SW480 (cell line): ENCODE data around the gene FAM153A.
"Not testable (repeated sequence)": the region's sequence is repeated elsewhere in the genome, so short reads cannot be mapped to it uniquely, and the experiment has no call there.

Experiments used
- DNase-seq: peaks from one replicate; pipeline ENCODE4 v3.0.0-alpha.2; 2016; ENCODE audit warnings: low spot score

FAM153A gene

DNA sequence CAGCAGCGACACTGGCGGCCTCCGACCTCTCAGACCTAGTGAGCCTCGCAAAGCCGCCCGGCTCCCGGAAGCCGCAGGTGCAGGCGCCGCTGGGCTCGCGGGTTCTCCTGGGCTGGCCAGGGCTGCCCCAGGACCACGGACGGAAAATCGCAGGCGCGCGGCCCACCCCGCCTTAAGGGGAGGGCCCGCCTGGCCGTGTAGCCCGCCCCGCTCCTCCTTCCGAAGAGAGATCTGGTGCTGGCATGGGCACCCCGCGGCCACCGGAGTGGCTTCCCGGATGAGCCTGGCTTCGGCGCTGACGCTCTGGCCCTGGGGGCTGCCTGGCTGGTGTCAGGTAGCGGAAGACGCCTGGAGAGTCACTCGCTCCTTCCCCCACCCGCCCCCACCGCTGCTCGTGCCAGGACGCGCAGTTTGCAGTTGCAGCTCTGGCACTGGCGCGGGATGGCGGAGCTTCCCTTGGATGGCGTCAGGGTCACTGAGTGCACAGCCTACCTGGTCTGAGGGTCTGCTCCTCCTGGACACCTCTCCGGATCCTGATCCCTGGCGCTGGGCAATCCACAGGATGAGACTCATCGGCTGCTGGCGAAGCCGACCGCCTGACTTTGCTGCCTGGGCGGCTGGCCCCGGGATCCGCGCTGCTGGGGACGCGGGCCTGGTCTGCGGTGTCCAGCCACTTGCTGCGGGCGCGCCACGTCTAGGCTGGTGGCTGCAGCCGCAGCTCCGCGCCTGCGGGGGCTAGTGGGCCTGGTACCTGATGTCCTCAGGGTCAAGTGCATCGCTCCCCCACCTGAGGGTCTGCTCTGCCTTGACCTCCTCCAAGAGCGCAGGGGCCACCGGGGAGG is at the start of gene FAM153A:
Gene FAM153A (minus strand): TSS at position 108 of the 842 bp plus-strand sequence.
- not testable (repeated sequence) for DNase-seq

DNA sequence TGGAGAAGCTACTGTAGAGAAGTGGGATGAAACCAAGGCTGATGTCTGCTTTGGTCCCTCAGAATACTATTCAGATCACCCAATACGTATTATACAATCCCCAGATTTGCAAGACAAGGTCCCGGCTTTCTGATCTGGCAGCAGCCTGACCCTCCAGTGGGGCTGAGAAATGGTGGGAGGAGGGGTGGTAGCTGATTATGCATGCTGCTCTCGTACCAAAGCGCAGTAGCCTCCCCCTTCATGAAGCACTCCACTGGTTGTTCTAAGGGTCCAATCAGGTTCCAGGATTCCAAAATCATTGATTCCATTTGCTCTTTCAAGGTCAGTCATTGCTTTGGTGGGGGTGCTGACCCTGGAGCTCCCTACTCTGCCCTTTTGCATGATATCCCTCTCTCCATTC is 49.6 kb upstream of the FAM153A start:
- not testable (repeated sequence) for DNase-seq

- DNase-seq: not testable (repeated sequence)
Measured at GRCh38 chr5:177826073-177826472, 43.4 kb upstream of the FAM153A start.

DNA sequence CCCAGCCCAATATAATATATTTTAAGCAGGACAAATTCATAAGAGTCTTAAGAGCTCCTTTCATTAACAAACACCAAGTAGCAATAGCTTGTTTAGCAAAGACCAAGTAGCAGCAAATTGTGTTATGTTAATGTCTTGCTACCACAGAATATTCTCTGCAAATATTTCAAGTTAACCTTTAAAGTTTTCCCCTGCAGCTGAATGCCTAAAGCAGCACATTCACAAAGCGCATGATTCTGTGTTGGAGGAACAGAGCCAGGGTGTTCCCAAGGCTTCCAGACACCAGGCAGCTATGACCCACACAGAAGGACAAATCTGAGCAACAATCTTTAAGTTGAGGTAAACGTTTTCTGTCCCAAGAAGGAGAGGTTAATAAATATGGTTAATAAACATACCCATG is 42.1 kb upstream of the FAM153A start:
- DNase-seq: not testable (repeated sequence)

GRCh38 chr5:177822489-177822888 is 39.8 kb upstream of the FAM153A start:
- DNase-seq: not testable (repeated sequence)

DNA sequence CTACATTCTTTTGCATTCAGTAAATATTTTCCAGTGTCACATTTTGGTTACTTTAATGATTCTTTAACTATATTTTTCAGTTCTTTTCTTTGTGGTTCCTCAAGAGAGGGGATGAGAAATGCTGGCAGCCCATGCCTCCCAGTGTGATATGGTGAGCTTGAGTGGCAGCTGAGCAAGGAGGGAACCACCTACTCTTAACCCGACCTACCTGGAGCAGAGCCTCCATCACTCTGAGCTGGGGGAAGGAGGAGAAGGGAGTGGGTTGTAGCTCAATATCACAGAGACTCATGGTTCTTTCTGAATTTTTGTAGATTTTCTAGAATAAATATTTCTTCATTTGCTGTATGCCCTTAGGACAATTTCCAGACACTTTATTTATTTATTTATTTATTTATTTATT is 37.0 kb upstream of the FAM153A start:
- not testable (repeated sequence) for DNase-seq

GRCh38 chr5:177812814-177813425 is 30.2 kb upstream of the FAM153A start:
- not testable (repeated sequence) for DNase-seq

DNA sequence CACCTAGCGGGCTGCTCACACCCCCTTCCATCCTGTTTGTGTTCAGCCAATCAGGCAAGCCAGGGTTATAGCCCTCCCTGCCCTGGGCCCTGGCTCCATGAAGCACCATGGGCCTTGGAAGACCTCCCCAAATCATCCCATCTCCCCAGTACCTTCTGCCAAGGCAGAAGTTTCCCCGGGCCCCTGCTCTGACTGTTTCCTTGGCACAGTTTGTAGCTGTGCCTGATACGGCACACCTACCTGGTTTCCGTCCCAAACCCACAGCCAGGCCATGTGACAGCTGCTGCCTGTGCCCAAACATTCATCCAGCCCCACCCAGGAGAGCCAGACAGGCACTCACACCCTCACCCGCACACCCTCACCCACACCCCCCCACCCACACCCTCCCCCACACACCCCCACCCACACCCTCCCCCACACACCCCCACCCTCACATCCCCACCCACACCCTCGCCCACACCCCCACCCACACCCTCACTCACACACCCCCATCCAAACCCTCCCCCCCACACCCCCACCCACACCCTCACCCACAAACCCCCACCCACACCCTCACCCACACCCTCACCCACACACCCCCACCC is 29.6 kb upstream of the FAM153A start:
- not testable (repeated sequence) for DNase-seq

DNA sequence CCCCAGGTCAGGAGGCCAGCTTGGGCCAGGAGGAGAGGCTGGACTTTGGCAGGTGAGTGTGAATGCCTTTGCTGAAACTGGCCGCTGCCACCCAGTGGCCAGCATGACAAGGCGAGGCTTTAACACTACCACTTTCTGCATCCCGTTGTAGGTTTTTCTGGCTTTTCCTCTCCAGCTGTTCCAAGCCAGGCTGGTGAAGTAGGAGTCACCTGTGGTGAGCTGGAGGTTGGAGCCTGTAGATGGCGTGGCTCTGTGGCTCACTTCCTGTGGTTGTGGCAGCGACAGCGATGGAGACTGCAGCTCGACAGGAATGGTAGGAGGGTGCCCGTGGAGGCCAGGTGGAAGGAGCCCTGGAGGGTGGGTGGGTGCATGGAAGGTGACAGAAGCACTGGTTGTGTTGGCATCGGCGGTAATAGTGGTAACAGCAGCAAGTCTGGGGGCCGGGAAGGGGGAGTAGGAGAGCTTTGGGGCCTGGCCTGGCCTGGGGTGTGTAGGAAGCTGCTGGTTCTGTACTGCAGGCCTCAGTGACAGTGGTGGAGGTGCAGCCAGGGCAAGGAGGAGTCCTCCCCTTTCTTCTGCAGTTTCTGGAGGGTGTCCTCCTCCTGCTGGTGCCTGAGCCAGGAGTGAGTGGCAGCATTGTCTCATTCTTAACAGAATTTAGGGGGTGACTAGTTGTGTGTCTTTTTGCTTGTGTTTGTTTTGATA is 26.7 kb upstream of the FAM153A start:
- DNase-seq: not testable (repeated sequence)

DNA sequence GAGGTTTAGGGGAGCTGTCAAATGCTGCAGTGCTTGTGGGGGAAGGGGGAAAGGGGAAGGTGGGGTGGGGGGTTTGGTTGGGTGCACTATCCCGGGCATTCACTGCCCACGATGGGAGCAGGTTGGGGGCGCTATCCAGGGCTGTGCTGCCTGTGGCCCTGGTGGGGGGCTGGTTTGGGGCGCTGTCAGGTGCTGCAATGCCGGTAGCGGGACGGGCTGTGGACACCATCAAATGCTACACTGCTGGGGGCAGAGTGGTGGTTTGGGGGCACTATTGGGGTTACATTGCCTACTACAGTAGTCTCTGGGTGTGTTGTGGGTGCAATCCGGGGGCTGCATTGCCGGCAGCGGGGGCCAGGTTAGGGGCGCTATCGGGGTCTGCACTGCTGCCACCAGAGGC is 25.7 kb upstream of the FAM153A start:
- DNase-seq: not testable (repeated sequence)

DNA sequence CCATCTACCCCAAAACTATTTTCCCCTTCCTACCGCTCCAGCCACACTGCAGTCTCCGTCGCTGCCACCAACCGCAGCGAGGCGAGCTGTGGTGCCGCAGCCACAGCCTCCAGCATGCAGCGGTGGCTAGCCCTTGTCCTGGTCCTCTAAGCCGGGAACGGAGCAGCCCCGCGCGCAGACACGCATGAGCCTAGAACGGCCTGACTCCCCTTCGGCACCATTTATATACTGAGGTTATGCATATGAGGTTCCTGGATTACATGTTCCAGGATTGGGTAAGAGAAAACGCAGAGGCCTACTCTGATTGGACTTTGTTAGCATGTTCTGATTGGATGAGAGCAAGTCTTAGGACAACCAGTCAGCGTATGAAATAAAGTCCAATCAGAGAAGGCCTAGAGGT is 24.6 kb upstream of the FAM153A start:
- DNase-seq: not testable (repeated sequence)

GRCh38 chr5:177801427-177801826 is 18.7 kb upstream of the FAM153A start:
- not testable (repeated sequence) for DNase-seq

- not testable (repeated sequence) for DNase-seq
Measured at GRCh38 chr5:177798237-177798840, 15.6 kb upstream of the FAM153A start.

GRCh38 chr5:177793272-177793671 is 10.6 kb upstream of the FAM153A start:
- not testable (repeated sequence) for DNase-seq

GRCh38 chr5:177791649-177792048 is 8.9 kb upstream of the FAM153A start:
- DNase-seq: not testable (repeated sequence)

DNA sequence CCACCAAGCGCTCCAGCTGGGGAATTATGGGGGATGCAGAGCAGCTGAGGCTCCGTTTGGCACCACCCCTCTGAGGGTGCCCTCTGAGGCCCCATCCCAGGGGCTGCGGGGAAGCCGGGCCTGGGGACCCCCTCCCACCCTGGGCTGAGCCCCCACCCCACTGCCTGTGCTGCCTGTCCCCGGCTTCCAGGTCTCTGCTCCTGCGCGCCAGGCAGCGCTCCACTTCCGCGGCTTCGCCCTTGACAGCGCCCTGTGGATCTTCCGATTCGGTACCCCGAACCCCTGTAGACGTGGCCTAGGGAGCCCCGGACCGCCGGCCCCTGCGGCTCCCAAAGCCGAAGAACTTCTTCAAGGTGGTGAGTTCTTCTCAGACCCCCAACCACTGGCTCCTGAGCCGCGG is 530 bp downstream of the FAM153A start:
- DNase-seq: not testable (repeated sequence)

DNA sequence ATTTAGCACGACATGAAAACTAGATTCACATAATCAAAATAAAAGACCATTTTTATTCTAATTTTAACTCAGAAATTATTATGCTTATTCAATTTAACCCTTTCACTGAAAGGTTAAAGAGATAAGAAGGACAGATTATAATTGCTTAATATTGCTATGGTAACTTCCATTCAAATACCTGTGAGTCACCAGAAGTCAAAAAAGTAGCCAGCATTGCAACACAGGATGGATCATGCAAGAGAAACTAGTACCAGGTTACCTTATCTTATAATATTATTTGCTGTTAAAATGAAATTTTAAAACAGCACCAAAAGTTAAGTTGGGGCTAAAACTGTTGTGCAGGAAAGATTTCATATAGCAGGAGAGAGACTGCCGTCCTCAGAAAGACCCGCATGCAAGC is 11.5 kb downstream of the FAM153A start:
- DNase-seq: not testable (repeated sequence)

- not testable (repeated sequence) for DNase-seq
Measured at GRCh38 chr5:177770646-177771045, 12.1 kb downstream of the FAM153A start.

DNA sequence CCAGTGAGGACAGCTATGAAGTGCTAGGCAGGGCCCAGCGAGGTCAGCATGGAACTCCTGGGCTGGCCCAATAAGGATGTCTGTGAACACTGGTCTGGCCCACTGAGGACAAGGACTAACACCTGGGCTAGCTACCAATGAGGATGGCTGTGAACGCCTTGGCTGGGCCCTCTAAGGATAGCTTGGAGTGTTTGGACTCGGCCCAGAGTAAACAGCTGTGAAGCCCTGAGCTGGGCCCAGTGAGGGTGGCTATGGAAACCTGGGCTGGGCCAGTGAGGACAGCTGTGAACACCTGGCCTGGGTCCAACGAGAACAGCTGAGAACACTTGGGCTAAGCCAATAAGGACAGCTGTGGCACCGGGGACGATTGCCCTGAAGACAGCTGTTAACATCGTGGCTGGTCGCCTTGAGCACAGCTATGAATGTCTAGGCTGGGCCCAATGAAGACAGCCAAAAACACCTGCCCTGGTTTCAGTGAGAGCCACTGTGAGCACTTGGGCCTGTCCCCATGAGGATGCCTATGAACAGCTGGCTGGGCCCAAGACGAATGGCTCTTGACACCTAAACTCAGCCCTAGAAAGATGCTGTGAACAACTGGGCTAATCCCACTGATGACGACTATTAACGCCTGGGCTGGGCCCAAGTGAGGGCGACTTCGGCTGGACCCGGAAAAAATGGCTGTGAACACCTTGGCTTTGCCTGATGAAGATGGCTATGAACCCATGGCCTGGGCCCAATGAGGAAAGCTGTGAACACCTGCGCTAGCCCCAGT is 18.8 kb downstream of the FAM153A start:
- DNase-seq: not testable (repeated sequence)

- not testable (repeated sequence) for DNase-seq
Measured at GRCh38 chr5:177760954-177761353, 21.7 kb downstream of the FAM153A start.

DNA sequence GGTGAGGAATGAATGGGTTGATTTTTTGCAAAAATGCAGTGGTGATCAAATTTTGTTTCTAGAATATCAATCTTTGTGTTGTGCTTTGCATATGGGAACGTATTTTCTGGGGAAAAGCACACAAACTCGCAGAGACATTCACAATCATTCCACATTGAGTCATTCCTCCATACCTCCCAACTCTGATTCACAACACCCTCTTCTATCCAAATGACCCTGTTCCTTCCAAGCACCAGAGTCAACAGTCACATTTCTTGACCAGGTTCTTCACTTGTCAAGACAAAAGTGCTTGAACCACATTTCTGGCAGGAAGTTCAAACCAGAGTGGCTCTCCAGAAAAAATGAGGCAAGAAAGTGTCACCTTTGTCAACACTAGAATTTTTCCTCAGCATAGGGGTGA is 35.3 kb downstream of the FAM153A start:
- DNase-seq: not testable (repeated sequence)
